PC-9 (cell line): ENCODE measurements around the gene KLRG1.

Experiments
- CTCF ChIP-seq: fragments of 200-600 bp; sonication (generic); conservative IDR thresholded peaks from 2 replicates; pipeline ENCODE4 v1.6.1; 2017; ENCODE audit warnings: mixed run types, antibody characterized with exemption, mild to moderate bottlenecking, moderate library complexity
- EZH2 ChIP-seq: fragments of 200-600 bp; sonication (generic); IDR thresholded peaks from 2 replicates; pipeline ENCODE4 v1.8.0; 2017; ENCODE audit warnings: antibody characterized with exemption, low read depth

GRCh38 chr12:8947737-8948136 is 41.6 kb upstream of the KLRG1 start:
- TF ChIP-seq CTCF (no peak), EZH2 (no peak)
